Hypothalamus (tissue), 51 donors: ENCODE data around the gene SPSB1.

Experiments
- DNase-seq, 51 donors: peaks; one replicate each; lab custom pipeline; 2025; lab: John Stamatoyannopoulos, UW

The SPSB1 gene

DNA sequence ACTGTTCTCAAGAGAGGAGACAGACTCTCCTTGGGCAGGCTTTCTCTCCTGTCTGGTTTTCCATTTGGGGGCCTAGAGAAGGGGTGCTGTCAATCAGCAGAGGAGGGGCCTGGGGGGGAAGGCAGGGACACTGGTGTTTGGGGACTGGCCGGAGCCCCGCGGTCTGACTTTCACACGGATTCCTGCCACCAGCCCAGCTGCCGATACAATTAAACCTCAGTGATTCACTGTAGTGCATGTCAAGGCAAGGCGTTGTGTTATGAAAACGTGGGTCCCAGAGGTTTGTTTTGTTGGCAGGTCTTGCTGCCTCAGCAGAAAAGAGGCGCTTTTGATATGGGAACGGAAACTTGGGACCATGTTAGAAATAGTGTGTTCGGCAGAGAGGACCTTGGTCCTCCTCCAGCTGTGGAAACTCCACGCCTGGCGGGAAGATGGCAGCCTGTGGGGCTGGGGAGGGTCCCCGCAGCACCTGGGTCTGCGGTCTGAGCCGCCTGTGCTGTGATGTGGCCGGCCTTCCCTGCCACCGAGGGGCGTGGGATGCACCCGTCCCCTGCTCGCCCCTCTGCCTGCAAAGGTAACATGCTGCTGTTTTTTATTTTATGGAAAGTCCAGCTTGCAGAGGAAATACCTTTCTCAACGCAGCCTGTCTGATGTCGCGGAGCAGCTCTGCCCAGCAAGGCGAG lies 47.6 kb downstream of the SPSB1 start:
- no peak for DNase-seq

- no peak for DNase-seq
Observed at GRCh38 chr1:9340864-9341263, 48.2 kb downstream of the SPSB1 start.

- no peak for DNase-seq
Observed at GRCh38 chr1:9341301-9341845, 48.7 kb downstream of the SPSB1 start.

DNA sequence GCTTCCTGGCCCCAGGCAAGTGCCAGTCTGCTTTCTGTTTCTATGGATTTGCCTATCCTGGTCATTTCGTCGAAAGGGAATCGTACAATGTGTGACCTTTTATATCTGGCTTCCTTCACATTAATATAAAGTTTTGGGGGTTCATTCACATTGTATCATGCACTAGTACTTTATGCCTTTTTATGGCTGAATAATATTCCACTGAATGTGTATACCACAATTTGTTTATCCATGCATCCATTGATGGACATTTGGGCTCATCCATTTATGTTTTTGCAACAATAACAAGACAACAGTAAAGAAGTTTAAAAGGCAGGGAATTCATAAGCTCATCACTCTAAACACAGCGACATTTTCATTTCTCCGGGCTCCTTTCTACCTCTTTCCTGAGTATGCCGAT lies 50.6 kb downstream of the SPSB1 start:
- no peak for DNase-seq

DNA sequence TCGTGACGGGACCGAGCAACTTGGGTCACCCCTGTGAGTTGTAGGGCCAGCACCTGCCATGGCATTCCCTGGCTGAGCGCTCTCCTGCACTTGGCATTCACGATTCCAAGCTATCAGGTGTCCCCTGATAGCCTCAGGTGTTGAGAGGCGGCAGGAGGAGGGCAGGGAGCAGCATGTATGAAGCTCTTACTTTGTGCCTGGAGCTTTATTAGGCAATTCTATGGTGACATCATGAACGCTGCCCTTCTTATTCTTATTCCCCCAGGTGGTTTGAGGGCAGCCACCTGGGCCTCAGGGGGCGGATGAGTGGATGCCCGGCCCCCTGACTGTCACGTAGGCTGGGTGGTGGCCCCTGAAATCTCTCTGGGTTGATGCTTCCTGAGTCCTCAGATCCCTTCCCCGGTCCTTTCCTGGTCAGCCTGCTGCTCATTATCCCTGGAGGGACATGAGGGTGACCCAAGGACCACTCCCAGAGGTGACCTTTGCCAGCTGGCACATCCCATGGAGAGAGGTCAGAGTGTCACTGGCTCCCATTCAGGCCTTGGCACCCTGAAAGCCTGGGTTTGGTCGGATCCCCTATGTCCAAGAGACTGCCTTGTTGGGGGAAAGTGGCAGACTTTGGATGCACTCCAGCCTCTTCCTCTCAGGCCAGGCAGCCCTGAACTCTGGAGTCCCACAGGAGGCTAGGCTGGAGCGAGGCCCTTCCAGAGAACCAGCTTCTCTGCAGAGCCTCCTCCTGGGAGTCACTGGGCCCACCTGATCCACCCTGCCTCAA lies 51.9 kb downstream of the SPSB1 start:
- DNase-seq, result no peak

GRCh38 chr1:9345471-9345870 lies 52.8 kb downstream of the SPSB1 start:
- DNase-seq, result no peak

DNA sequence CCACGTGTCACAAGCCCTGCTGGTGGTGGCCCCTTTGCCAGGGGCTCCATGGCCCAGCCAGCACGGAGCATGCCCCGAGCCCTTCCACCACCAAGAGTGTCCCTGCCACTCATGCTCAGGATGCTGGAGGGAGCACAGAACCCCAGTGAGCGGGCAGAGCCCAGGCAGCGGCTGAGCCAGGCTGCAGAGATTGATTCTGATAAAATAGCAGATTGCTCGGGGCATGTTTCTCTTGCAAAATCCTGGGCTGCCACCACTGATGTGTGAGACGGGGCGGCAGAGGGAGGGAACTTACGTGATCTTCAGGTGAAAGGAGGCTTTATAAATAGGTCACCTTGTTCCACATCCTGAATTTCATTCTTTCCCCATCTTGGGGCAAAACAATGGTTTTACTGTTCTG lies 53.2 kb downstream of the SPSB1 start:
- peak in 1 of 51 donors; percentile 19 for DNase-seq

DNA sequence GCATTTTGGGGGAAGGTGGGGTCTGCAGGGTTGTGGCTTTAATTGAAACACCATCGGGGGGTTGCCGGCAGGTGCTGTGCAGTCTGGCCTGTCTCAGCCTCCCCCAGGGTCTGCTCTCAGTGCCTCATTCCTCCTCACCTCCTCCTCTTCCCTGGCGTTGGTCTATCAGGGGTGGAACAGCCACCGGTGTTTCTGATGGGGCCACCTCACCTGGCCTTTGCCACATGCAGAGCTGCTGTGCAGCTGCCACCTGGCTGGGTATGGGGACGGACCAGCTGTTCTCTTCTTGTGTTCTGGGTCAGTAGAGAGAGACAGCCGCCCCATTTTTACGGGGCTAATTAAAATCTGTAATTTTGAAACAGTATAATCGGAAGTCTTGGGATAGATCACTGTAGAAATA lies 53.9 kb downstream of the SPSB1 start:
- no peak for DNase-seq

DNA sequence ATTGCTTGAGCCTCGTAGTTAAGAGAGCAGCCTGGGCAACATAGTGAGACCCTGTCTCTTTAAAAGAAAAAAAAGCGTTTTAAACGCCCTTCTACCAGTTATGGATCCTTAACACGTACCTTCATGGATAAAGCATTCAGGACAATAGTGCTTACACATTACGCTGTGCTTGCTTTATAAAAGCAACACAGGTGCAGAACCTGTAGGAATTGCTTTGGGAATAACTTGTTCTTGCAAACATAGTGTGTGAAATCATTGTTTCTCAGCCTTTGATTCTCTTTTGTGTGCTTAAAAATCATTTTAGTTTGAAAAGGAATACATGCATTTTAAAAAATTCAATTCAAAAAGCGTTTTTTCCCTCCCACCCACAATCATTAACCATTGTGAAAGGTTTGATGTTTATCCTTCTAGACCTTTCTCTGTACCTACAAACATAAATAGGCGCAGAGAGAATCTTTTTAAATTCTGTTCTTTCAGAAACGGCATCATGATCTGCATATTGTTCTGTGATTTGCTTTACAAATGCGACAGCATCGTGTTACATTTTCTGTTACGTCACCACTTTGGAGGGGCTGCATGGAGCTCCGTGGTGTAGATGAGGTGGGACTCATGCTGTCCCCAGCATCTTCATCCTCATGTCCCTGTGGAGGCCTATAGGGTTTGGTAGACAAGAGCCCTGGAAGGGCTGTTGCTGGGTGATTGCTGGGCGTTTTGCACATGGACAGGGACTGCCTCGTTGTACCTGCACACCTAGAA lies 54.6 kb downstream of the SPSB1 start:
- no peak for DNase-seq

DNA sequence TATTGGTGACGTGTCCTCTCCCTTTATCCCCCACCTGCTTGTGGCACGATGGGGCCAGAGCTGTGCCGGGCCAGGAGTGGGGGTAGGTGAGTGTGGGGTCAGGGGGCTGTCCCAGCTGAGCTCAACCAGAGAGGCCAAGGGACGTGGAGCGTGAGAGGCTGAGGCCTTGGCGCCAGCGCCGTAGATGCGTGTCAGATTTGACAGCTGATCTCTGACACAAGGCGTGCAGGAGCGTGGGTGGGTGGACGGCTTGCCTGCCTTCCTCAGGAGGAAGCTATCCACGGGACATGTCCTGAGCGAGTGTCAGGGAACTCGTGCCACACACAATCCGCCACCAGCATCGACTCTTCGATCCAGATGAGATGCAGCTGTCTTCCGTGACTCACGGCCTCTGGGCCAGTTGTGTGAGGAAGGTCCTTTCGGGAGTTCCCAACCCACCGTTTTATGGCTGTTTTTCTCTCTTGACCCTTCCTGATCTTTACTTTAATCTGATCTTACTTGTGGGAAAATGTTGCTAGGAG lies 56.7 kb downstream of the SPSB1 start:
- DNase-seq, result no peak

GRCh38 chr1:9350013-9350908 lies 57.6 kb downstream of the SPSB1 start:
- no peak for DNase-seq

DNA sequence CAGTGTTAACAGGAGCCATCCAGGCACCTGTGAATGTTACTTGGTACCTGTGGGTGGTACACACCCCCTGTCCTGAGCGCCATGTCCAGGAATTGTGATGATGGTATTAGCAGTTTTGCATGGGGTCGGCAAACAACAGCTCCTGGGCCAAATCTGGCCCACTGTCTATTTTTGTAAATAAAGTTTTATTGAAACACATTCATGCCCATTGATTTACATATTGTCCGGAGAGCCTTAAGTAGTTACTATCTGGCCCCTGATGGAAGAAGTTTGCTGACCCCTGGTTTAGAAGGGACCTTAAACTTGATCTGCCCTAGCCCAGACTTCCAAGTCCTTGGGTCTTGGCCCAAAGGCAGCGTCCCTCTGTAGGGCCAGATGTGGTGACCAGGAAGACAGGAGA lies 58.3 kb downstream of the SPSB1 start:
- no peak for DNase-seq

DNA sequence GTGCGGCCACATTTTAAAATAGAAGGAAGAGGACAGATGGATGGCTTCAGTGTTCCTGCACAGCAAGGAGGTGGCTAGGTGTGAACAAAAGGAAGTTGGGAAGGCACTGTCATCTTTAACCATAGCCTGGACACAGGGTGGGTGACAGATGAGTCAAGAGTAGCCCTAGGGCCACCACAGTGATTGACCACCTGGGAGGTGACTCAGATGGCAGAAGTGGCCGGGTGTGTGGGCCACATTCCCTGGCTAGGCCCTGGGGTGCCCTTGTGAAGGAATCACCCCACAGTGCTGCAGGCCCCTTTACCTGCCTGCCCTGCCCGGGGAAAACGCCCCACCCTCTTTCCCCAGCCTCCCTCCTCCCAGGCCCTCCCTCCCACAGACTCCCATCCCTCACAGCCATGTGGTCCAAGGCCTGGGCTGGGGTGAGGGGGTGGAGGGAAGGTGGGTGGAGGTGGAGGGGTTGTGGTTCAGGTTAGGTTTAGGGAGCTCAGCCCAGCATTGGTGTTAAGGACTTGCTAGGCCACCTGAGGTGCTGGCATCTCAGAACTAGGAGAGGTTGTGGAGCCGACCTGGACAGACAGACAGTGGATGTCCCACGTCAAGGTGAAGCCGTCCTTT lies 59.1 kb downstream of the SPSB1 start:
- DNase-seq, result no peak

- DNase-seq, result peak in 13 of 51 donors; percentile 12 to 64 (median 38)
Observed at GRCh38 chr1:9352377-9353134, 59.9 kb downstream of the SPSB1 start.

- DNase-seq, result no peak
Observed at GRCh38 chr1:9355503-9355902, 62.8 kb downstream of the SPSB1 start.

GRCh38 chr1:9356021-9356420 lies 63.3 kb downstream of the SPSB1 start:
- no peak for DNase-seq

DNA sequence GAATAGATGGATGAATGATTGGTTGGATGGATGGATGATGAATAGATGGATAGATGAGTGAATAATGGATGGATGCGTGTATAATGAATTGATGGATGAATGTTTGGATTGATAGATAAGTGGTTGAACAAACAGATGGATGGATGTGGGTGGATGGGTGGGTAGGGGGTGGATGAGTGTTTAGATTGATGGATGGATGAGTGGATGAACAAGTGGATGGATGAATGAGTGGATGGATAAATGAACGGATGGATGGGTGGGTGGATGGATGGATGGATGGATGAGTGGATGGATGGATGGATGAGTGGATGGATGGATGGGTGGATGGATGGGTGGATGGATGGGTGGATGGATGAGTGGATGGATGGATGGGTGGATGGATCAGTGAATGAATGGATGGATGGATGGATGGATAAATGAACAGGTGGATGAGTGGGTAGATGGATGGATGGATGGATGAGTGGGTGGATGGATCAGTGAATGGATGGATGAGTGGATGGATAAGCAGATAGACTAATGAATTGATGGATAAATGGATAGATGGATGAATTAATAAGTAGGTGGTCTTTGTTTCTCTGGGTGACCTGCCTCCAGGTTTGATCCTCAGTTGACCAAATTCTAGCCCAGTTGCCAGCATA lies 64.3 kb downstream of the SPSB1 start:
- no peak for DNase-seq

- no peak for DNase-seq
Observed at GRCh38 chr1:9357958-9358357, 65.3 kb downstream of the SPSB1 start.
